Left ventricle myocardium superior (tissue), 1 donor: Measurements from ENCODE around the gene PFN3. TPM values are rescaled to one million over a fixed set of nuclear protein-coding genes. Genes with fewer than 3 reads are reported as not detected.

Experiments used
- ATAC-seq: fragments of 200-7000 bp; cut with Tn5 transposase; one replicate; pipeline ENCODE4 v1.9.1; 2020; ENCODE audit warnings: mild to moderate bottlenecking, moderate library complexity
- DNase-seq: peaks from one replicate; pipeline ENCODE4 v3.0.0-alpha.2; 2020
- intact Hi-C: fragments of 100-400 bp; cut with micrococcal nuclease; formaldehyde crosslinking; loops from one replicate; pipeline ENCODE4 v1.11.0; 2022
- long read RNA-seq: library from polyadenylated mRNA; unstranded; transcript quantifications from one replicate; pipeline ENCODE4 v2.0.0, GENCODE V29; 2021
- total RNA-seq: library from RNA; stranded (reverse); fragmentation: NEBNext Ultra II Directional; extraction: Animal tissue kit (Norgen Biotek cat#: 25700); gene quantifications from one replicate; pipeline ENCODE4 v1.2.1, GENCODE V29; 2021
- donor health status: DM: no; HTN: yes; CAD: no; lungs with severe emphysema.

The PFN3 gene, protein sequence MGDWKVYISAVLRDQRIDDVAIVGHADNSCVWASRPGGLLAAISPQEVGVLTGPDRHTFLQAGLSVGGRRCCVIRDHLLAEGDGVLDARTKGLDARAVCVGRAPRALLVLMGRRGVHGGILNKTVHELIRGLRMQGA
- total RNA-seq, result not detected
- long read RNA-seq, result 0 reads

DNA sequence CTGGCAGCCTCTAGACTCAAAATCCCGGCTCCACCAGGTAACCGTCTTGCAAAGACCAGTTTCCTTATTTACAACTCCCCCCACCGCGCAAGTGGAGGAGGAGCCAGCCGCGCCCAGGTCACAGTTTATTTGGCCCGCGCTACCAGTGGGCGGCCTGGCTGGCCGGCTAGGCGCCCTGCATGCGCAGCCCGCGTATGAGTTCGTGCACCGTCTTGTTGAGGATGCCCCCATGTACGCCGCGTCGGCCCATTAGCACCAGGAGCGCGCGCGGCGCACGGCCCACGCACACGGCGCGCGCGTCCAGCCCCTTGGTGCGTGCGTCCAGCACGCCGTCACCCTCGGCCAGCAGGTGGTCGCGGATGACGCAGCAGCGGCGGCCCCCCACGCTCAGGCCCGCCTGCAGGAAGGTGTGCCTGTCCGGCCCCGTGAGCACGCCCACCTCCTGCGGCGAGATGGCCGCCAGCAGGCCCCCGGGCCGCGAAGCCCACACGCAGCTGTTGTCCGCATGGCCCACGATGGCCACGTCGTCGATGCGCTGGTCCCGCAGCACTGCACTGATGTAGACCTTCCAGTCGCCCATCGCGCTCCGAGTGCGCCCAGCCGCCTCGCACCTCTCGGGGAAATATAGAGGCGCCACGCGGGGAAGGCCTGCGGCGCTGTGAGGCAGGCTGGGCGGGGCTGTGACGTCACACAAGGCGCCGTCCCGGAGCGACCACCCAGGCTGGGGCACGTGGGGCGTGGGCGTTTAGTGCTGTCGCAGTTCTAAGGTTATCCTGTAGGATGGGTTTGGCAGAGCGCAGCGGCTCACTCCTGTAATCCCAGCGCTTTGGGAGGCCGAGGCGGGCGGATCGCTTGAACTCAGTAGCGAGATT is at the start of gene PFN3:
Gene PFN3 (minus strand): TSS at position 665 of the 872 bp plus-strand sequence. CDS start 85 bp downstream, at position 580.
- DNase-seq, result no peak
- intact Hi-C loops, result no loop called here
- no peak for ATAC-seq

DNA sequence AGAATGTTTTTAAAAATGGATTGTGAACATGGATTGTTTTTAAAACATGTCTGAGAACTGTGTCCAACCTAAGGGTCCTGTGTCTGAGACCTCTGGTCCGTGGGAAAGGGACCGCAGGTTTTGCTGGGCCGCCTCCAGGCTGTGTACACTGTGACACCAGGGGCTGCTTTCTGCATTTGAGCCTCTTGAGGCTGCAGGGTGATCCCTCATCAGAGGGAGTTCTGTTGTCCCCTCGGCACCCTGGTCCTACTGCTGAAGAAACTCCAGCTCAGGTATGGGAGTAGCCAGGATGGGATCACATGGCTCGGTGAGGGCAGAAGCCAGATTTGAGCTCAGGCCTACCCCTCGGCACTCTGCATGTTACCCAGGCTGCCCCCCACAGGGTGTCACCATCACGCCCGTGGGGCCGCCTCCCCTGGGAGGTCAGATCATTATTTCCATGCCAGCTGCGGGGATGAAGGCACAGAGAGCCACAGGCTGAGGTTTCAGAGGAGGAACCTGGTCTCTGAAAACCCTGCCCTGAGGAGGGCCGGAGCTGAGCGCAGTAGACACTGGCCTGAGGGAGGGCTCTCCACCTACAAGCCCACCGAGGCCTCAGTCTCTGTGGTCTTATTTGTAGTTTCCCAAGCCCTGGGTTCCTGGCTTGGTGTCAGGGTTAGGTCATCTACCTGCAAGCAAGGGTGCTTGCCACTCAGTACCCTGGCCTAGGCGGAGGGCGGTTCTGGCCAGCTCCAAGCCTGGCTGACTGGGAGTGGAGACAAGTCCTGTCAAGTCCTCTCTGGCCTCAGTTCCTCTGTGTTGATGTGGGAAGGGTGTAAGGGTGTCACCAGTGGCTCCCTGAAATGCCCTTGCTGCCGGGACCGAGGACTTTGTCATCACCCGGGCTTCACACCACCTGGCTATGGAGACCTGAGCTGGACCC is 48.9 kb upstream of the PFN3 start:
- DNase-seq (no peak), ATAC-seq (no peak)
- intact Hi-C loops, result loop anchor here (5.0 kb wide), 1 partner anchor 57 kb away; no protein-coding TSS in a partner anchor

DNA sequence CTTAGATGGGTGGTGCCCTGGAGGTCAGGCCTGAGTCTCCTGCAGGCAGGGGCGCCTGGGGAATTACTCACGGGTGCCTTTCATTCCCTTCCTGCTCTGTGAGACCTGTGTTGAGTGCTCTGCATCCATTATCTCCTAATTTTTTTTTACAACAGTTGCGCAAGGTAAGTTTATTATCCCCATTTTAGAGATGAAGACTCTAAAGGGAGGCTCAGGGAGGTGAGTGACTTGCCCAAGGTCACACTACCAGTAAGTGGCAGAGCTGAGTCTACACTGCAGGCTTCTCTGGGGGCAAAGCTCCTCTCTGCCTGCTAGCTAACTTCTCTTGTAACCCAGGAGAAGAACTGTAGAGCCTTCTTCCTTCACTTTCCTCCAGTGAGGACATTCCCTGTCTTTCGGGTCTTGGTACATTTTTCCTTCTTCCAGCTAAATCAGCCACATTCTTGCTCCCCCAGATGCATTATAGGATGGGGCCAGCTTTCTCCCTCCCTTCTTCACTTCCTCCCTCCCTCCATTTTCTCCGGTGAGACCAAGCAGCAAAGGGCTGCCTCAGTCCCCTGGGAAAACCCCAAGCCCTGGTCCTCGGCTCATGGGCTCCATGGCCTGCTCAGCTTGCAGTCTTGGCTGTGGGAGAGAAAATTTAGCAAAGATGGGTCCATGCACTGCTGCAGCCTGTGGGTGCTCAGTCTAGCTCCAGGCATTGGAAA is 47.9 kb upstream of the PFN3 start:
- ATAC-seq (no peak), DNase-seq (no peak)
- intact Hi-C loops, result no loop called here

DNA sequence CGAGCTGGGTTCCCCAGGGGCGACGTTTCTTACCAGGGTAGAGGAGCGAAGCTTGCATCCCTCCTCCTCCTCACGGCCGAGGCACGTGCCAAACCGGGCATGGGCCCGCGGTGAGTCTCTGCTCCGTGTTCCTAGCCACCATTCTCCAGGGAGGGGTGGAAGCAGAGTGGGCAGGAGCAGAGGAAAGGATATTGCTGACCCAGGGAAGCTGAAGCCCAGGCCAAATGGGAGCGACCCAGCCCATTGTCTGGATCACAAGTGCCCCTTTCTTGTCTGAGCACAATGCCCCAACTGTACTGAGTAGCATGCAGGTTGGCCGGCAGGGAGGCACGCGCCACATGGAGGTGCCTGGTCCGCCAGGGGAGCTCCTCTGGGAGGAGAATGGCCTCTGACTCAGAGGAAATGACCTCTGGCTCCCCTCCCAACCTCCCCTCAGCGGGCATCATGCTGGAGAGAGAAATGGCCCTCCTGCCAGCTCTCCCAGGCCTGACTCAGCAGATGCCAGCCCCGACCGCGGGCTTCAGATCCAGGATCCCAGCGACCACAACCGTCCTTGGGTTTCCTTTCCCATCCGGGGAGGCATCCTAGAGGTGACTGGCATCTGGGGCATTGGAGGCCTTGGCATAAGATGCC is 47.3 kb upstream of the PFN3 start:
- ATAC-seq (peak; percentile 57), DNase-seq (peak; percentile 60)
- intact Hi-C loops, result no loop called here

DNA sequence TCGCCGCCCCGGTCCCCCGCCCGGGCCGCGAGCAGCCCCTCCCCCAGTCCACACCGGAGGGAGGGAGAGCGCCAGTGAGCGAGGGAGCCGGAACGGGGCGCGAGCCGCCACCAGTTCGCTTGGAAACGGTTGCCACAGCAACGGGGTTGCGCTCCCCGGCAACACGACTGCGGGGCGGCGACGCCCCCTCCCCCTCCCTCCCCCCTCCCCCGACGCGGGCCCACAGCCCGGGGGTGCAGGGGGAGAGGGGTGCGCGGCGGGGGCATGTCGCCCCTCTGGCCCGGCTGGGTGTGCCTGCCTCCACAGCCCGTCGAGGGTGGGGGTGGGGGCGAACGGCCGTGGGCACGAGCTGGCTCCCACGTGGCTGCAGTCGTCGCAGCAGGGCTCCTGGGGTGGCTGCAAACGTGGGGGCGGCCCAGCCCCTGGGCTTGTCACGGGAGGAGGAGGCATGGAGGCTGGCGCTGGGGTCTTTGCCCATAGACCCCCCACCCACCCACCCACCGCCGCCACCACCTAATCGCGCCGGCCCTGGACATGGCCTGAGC is 46.7 kb upstream of the PFN3 start:
- ATAC-seq, result no peak
- intact Hi-C loops, result no loop called here
- peak; percentile 57 for DNase-seq

DNA sequence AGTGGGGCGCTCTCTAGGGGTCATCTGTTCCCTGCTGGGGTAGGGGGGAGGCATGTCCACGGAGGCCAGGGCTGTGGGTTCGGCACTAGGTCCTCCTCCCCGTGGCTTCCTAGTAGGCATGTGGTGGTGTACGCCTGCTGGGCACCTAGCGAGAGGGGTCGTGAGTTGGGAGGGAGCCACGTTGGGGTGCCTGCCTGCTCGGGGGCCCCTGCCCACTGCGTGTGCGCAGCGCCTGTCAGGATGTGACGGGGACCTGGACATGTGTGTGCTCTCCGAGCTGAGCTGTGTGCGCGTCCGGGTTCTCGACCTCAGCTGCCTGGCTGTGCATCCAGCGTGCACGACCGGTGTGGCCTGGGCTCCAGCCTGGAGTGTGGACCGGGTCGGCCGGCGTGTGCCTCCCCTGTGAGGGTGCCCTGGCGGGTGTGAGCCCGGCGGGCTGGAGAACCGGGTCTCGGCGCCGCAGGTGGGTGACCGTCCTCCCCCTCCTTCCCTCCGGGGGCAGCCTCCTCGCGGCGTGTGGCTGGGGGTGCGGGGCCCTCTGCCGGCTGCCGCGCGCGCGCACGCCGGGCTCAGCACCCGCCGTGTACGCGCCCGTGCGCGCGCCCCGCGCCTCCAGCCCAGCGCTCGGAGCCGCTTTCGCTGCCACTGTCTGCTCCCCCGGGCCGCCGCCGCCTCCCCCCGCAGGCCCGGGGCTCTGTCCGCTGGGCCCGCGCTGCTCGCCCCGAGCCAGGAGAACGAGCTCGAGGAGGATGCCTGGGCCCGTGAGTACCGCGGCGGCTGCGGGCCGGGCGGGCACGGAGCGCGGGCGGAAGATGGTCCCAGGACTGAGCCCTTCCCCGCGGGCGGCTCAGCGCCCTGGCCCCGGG is 46.0 kb upstream of the PFN3 start, which contains the start of gene PRR7:
Gene PRR7 (plus strand): TSS at position 615 of the 866 bp plus-strand sequence. CDS start 8,254 bp downstream, outside the sequence.
- peak; percentile 72 for ATAC-seq
- peak; percentile 80 for DNase-seq
- intact Hi-C loops, result no loop called here

DNA sequence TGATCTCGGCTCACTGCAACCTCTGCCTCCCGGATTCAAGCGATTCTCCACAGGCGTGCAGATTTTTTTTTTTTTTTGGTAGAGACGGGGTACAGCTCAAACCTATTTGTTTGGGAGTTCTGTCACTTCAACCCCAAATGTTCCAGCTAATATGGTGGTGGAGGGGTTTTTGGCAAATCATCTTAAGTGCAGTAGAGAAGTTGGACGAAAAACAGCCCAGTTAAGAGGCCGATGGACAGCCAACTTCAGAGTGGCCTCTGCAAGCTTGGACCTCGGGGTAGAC is 45.4 kb upstream of the PFN3 start:
- intact Hi-C loops, result no loop called here
- DNase-seq, result no peak

DNA sequence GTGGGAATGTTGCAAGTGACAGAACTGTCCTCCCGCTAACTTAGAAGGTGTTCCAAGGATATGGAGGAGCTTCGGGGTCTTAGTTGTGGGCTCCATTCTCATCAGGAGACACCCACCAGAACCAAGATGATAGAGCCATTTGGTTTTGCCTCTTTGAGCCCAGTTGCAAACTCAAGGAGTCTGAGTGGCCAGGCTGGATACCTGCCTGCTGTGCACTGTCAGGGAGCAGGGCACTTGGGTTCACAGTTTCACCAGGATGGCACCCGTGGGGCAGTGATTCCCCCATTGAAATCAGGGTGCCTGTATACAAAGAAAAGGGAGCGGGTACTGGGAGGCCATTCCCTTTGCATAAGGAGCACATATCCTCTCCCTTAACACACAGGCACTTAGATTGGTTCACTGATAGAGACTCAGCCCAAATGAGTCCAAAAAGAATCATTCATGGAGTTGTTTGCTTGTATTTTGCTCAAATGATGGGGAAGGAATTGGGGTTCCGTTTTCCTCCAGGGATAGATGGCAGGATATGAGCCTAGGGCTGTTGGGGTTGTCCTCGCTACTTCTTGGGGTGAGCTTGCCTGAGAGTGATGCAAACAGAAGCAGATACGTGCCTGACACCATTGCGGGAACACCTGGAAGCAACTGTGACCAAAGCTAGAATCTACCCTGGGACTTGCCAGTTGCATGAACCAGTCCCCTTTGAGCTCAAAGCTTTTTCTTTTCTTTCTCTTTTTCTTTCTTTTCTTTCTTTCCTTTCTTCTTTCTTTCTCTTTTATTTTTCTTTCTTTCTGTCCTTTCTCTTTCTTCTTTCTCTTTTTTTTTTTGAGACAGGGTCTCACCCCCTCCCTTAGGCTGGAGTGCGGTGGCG is 44.8 kb upstream of the PFN3 start:
- ATAC-seq (no peak), DNase-seq (no peak)

More for the DNA sequence above, 45.4 kb upstream of the PFN3 start:
- ATAC-seq, result no peak

DNA sequence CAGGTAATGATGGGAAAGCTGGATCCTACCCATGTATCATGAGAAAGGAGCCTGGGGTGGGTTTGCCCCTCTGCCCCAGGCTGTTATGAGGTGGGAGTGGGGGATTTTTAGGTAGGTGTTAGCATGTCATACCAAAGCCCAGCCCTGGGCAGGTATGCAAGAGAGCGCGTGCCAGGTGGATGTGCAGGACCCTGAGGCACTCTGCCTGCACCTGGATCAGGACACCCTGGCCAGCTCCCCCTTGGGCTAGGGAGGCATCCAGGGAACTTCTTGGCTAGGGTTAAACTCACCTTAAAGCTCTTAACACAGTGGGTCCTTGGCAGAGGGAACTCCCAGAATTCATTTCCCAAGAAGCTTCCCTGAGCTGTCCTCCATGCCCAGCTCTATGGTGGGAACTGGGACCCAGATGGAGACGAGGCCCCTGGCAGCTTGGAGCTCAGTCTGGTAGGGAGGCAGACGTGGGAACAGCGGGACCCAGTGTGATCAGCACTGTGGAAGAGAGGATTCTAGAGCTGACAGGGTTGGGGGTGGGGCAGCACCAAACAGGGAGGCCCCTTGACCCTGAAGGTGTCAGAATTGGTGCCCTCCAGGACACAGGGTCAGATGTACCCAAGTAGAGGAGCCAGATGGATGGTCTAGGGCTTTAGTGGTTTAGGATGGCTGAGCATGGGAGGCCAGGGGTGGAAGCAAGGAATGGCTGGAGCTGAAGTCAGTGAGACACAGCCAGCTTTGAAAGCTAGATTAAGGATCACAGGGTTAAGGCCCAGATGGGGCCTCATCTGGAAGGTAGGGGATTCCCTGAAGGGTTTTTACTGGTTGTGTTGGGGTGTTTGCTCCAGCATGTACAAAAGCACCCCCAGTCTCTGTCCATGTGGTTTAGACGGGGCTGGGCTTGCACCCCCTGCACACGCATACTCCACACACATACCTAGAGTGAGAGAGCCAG is 43.9 kb upstream of the PFN3 start:
- DNase-seq, result no peak
- ATAC-seq, result no peak
- intact Hi-C loops, result no loop called here

More for the DNA sequence above, 44.8 kb upstream of the PFN3 start:
- intact Hi-C loops, result no loop called here

DNA sequence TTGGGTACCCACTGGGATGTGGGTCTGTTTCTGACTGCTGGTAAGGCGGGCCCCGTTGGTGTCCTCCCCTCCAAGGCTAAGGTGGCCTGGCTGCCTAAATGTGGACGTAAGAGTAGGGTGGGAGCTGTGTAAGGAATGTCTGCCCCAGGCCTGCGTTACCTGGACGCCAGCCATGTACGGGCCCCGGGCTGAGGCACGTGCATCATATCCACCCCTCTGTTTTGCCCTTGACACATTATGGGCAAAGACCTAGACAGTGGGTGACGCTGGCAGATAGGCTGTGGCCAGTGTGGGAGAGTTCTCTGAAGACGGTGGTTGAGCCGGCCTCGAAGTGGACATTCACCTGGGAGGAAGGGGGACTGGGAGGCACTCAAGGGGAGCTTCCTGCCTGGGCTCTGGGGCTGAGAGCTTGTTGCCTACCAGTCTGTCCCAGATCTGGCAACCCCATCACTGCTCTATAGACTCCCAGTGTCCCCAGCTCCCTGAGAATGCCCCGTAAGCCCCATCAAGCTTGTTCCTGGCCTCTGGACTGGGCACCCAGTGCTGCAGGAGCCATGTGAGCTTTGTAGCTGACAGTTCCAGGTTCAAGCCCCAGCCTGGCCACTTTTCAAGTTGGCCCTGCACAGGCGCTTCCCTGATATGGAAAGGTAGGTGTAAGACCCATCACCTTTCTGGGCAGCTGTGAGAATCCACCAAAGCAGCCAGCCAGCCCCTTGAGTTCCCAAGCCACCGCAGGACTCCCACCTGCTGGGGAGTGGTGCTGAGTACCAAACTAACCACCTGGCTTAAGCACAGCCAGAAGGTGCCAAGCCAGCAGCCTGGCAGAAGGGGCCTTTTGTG is 42.9 kb upstream of the PFN3 start:
- ATAC-seq (no peak), DNase-seq (no peak)
- intact Hi-C loops, result no loop called here

DNA sequence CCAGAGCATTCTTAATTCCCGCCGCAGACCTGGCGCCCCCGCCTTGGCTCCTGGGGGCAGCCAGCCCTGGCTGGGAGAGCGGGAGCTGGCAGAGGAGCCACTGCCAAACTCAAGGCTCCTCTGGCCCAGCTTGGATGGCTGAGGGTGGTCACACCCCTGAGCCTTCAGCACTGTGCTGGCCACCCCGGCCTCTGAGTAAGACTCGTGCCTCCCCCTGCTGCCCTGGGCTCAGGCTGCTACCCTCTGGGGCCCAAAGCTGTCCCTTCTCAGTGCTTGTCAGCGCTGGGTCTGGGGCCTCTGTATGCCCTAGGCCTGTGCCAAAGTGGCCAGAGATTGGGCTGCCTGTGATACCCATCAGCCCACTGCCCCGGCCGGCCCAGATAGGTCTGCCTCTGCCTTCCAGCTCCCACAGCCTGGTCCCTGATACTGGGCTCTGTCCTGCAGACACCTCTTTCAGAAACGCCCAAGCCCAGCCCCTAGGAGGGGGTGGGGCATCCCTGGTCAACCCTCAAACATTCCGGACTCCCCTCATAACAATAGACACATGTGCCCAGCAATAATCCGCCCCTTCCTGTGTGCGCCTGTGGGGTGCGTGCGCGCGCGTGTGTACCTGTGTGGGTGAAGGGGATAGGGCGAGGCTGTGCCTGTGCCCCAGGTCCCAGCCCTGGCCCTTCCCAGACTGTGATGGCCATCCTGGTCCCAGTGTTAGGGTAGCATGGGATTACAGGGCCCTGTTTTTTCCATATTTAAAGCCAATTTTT is 41.8 kb upstream of the PFN3 start:
- ATAC-seq (no peak), DNase-seq (no peak)
- intact Hi-C loops, result no loop called here

DNA sequence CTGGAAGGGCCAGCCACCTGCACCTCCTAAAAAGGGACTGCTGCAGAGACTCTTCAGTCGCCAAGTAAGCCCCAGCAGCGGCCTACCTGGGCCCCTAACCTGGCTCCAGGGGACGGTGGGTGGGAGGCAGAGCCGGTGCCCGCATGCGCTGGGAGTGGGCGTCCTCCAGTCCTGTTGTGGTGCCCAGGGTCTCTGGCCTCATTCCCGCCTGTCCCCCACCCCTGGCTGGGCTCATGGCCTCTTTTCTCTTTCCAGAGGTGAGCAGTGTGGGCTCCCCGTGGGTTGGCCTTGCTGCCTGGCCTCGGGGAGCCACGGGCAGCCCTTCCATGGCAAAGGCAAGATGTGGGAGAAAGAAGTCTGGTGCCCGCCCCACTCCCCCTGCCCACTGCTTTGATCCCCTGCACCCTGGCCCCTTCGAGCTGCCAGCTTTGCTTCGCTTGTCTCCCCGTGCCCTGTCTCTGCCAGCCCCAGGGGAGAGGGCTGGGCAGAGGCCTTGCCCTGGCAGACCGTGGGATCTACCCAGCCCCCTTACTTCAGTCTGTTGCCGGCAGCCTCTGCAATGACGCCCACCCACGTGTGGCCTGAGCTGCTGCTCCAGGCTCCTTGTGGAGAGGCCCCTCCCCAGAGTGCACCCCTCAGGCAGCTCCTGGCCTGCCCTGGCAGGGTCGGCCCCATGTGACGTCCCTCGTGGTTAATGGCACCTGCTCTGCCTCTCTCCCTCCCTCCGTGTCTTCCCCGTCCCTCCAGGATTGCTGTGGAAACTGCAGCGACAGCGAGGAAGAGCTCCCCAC is 40.7 kb upstream of the PFN3 start:
- intact Hi-C loops, result no loop called here
- DNase-seq, result no peak
- ATAC-seq, result no peak
